ENCODE results near the gene CDH4. TPM values are rescaled to one million over a fixed set of nuclear protein-coding genes. Genes with fewer than 3 reads are reported as not detected.

CDH4 gene
- total RNA-seq, 1 donor from 2014 or later: 12.1 TPM

GRCh38 chr20:61988665-61989064, 736.6 kb downstream of the CDH4 start:
- H3K4me3 ChIP-seq (ENCODE audit: low read depth, low read length): no peak overlapping the region
- no peaks in the 10 kb centered on the region for H3K27me3 ChIP-seq (ENCODE audit: control insufficient read depth, insufficient read depth, low read length)
- peaks cover 19% of the 10 kb centered on the region for H3K36me3 ChIP-seq (ENCODE audit: control insufficient read depth, insufficient read depth, low read length)
- TF ChIP-seq CTCF (IDR thresholded peaks at IDR 0.05; ENCODE audit: insufficient read depth, low read length, severe bottlenecking): no peak
- no peak for DNase-seq (ENCODE audit: low read depth)
- no peak for FAIRE-seq

- Histone ChIP-seq H3K4me3 (ENCODE audit: low read depth, low read length) (no peak overlapping the region), H3K27me3 (ENCODE audit: control insufficient read depth, insufficient read depth, low read length) (no peaks in the 10 kb centered on the region), H3K36me3 (ENCODE audit: control insufficient read depth, insufficient read depth, low read length) (peaks cover 18% of the 10 kb centered on the region)
- TF ChIP-seq CTCF (IDR thresholded peaks at IDR 0.05; ENCODE audit: insufficient read depth, low read length, severe bottlenecking): no peak
- DNase-seq (ENCODE audit: low read depth): no peak
- FAIRE-seq: no peak
Observed at GRCh38 chr20:61989741-61990140, 737.7 kb downstream of the CDH4 start.
